Dermis microvascular lymphatic vessel endothelial cell (primary cell): ENCODE results near the gene PLXNB1. TPM values are rescaled to one million over a fixed set of nuclear protein-coding genes. Genes with fewer than 3 reads are reported as not detected.
"Not testable (repeated sequence)": the region's sequence is repeated elsewhere in the genome, so short reads cannot be mapped to it uniquely, and the experiment has no call there.

Experiments
- DNase-seq, 2 donors: peaks; one replicate each; pipeline versions ENCODE4 v3.0.0 to v3.0.0-alpha.2; 2010; ENCODE audit warnings: low read depth in 2 of 2
- total RNA-seq: library from RNA; depleted of rRNA; stranded (reverse); fragments of >200 nt; gene quantifications from 2 replicates; pipeline ENCODE4 v1.2.1, GENCODE V29; 2014

PLXNB1 gene
- total RNA-seq, 1 donor from 2014 or later = 13.9 TPM

DNA sequence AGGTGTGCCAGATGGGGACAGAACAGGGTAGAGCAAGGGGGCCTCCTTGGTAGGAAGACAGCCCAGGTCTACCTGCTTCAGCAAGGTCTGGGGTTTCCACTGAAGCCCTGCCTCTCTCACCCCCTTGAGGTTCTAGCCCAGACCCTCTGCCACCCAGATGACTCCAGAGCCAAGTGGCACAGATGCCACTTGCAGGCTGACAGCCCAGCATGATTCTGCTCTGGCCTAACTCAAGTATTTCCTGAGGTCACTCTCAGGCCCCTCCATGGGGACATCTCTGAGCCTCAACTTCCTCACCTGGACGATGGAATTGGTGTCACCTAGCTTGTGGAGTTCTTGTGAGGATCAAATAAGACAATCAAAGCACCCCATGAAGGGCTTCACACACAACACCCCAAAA lies 23.9 kb downstream of the PLXNB1 start:
- DNase-seq = no peak

DNA sequence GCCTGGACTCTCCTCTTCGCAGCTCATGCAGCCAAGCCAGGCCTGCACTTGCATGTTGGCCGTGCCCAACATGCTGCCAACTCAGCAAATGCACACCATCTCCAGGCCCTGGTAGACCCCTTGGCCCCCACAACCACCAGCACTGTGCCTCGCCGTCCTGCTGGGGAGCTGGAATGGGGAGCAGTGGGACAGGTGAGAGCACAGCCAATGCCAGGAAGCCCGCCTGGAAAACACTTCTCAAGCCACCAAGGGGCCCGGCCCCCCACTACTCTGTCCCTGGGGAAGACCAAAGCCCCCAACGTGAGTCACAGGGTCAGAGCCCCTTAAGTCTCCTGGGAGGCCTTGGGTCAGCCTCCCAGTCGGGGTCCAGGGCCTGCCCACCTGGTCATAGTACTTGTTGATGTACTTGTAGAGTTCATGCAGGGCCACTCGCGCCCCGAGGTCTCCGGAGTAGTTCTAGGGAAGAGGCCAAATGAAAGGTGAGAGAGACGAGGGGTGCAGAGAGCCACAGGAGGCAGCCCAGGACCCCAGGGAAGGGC lies 24.5 kb downstream of the PLXNB1 start:
- DNase-seq = no peak

DNA sequence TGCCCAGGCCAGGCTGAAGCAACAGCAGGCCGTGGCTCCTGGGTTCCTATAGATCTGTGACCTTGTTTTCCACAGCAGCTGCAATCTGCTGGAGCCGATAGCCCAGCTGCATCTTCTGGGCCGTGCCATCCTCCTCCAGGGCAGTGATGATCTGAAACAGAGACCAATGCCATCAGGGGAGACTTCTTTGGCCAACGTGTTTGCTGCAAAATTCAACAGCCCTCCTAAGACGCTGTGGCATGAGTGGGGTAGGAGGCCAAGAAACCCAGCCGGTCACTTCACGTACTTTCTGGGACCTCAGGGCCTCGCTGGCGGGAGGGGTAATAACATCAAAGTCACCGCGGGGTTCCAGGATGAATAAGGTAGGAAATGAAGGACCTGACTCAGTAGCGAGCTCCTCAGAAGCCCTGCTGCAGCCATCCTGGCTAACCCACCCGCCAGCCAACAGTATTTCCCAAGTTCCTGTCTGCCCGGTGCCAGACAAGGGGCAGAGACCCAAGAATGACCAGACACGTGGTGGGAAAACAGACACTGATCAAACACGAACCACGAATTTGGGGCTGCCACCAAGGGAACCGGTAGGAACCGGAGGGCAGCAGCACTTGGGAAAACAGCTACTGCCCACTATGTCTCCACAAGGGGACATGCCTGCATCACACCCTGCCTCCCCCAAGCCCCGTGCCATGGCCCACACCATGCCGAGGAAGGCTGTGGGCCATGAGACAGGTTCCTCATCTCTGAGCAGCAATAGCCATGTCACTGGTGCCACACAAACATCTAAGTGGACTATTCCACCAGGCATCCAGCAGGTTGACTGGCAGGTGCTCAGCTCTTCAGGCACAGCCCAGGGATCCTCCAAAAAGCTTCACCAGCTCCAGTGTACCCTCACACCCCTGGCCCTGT lies 25.2 kb downstream of the PLXNB1 start:
- DNase-seq = no peak

DNA sequence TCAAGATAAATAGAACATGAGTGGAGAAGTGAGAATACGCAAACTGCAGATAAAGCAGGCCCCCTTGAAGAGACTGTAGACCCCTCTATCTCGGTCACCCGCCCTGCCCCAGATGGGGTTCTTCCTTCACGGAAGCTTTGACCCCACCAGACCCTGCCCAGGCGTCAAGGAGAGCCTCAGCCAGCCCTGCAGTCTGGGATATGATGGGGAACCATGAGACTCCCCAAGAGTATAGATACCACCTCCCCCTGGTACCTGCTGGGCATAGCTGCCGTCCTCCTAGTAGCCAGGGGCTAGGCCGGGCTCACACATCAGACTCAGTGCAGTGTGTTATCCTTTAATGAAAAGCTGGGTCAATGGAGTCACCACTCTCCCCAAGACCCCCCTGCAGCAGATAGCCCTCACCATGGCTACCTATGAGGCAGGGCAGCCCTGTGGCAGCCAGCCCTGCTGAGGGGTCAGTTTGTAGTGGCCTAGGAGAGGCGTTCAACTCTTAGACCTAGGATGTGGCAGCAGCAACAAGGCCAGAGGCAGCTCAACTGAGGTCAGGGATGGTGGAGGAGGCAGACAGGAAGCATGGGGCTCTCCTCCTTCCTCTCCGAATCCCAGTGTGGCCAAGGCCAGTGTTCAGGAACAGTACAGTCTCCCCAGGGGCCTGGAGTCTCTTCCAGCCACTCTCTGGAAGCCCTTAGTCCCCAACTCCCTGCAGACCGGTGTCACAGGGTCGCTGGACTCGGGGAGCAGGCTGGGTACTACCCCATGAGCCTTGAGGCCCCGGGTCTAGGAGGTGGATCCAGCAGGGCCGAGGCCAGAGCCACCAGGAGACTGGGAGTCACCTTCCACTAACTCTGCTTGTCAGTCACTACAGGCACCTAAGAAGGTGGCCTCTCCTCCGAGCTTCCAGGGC lies 26.1 kb downstream of the PLXNB1 start:
- DNase-seq = no peak

DNA sequence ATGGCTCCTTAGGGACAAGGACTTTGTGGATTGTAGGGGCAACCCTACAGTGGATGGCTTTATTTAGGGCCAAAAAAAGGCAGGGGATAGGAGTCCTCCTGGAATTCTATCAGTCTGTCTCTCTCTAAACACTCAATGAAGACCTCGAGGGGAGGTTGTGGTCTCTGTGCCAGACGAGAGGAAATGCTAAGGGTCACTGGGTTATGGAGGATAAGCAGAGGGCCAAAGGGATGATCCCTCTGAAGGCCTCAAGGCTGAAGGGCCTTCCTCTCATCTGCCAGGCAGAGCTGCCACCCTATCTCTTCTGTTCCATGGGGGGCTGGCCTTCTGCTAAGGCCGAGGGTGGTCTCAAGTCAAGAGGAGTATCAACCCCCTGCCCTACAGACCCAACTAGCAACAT lies 27.0 kb downstream of the PLXNB1 start:
- DNase-seq = no peak

DNA sequence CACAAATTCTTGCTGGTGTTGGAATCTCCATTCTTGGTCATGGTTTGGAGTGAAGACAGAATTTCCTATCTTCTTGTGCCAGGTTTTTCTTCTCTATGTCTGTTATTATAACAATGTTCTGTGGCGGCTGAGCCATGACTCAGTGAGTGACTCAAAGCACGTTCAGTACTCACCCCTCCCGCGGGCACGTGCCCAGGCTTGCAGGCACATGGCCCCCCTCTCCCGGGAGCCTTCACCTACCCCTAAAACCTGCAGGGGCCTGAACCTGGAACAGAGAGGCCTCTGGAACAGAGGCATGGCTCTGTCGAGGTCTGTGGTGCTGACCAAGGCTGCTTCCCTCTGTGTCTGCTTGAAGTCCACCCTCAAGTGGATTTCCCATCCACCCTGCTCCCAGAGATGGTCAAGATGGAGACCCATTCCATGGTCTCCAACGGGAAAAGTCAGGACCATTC lies 27.6 kb downstream of the PLXNB1 start:
- peak; percentile 62 to 88 for DNase-seq

DNA sequence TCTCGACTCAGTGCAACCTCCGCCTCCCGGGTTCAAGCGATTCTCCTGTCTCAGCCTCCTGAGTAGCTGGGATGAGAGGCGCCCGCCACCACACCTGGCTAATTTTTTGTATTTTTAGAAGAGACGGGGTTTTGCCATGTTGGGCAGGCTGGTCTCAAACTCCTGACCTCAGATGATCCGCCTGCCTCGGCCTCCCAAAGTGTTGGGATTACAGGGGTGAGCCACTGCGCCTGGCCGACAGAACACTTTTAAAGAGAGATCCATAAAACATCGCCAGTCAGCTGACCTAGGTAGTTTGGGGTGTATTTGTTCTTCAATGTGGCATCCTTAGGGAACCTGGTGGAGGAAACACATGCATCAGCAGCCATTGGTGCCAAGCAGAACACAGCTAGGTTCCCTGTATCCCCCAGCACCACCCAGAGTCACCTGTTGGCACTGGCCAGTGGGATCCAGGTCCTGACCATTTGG lies 28.4 kb downstream of the PLXNB1 start:
- not testable (repeated sequence) for DNase-seq

DNA sequence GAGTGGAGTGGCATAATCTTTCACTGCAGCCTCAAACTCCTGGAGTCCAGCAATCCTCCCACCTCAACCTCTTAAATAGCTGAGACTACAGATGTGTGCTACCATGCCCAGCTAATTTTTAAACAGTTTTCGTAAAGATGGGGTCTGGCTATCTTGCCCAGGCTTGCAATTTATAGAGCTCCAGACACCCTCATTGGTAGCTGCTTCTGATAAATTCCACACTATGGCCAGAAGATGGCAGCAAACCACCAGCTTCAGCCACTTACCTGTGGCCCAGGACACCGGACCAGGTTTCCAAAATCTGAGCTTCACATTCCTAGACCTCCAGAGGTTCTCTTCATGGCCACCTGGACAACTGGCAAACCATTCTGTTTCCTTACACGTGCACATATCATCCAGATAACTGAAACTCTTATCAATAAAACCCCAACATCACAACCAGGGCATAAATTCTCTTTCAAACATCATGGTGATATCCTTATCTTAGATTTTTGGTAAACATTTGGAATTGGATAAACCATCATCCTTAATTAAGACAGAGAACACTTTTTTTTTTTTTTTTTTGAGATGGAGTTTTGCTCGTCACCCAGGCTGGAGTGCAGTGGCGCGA lies 29.0 kb downstream of the PLXNB1 start:
- DNase-seq = peak; percentile 44 to 70

DNA sequence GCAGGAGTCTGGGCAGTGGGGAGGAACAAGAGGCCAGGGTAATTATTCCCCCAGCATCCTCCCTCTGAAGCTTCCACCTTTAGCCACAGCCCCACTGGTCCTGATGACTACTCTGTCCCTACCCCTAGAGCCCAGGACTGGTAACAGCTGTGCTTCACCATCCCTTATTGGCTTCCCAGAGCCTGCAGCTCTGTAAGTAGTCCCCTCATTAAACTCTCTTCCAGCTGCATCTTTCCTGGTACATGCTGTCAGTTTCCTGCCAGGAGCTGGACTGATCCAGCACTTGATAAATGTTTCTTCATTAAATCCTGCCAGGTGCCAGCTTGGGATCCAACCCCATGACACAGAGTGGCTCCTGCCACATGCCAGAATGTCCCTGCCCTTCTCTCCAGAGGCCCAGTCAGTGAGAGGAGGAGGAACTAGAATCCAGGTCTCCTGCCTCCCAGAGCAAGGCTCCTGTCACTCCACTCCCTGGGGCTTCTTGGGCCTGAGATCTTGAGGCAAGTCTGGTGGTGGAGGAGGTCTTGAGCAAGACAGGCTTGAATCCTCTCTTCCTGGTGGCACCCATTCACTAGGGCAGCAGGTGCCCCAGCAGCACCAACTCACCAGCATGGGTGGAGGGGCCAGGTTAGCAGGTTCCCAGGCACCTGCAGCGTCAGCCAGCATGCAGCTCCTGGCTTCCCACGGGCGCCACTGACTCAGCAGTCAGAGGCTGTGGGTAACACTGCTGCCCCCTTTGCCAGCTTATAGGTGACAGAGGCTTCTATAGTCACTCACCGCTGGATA lies 30.3 kb downstream of the PLXNB1 start:
- no peak for DNase-seq

DNA sequence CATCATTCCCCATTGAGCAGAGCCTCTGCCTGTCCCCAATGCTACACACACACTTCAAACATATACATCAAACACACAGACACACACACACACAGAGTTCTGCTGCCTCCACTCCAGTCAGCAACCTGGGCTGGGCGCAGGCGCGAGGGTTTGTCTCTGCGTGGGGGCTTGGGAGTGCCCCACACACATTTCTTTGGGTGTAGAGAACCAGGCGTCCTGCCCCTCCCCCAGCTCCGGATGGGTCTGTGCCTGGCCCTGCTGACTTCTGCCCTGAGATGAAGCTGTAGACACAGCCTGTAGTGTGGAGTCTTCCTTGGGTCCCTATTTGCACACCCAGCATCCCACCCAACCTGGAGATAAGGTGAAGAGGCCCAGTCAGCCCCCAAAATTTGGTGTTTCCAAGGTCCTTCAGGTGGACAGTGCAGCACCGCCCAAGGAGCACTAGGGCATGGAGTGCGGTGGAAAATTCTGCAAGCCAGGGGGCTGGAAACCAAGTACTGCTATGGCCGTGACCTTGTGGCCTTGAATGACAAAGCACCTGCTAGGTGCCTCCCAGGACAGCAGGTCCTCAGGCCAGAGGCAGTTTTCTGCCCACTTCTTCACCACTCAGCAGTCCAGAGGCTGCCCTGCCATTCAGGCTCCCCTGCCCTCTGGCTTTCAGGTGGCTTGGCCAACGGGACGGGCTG lies 31.0 kb downstream of the PLXNB1 start:
- DNase-seq = no peak

DNA sequence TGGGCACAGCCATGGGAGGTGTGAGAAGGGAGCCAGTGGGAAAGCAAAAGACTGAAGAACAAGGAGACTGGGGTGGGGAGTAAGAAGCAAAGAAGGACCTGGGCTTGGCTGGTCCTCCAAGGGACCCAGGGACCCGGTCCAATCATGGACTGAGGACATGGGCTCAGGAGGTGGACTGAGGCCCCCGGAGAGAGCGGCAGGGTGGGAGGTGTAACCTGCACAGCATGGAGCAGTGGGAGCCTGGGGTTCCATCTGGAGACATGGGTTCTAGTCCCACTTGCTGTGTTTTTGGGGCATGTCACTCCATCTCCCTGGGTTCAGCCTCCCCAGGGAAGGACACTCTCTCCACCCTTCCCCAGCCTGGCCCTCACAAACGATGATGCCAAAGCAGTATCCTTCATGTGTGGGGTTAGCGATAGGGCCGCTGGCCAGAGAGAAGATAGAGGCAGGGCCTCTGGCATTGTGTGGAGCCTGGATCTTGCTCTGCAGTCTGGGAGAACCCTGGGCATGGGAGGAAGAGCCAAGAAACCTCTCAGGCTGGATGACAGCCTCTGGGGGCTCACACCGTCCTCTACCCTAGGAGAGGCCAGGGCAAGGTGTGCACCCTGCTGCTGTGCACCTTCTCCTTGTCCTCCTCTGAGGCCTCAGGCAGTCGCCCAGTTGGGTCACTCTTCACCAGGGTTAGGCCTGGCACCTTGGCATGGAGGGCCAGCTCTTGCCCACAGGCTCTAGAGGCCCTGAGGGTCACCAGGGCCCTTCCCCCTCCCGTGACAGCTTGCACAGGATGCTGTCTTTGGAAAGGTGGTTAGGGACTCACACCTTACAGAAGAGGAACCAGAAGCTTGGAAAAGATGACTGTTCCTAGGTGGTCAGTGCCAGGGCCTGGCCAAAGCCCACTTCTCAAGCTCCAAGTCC lies 31.9 kb downstream of the PLXNB1 start:
- no peak for DNase-seq

DNA sequence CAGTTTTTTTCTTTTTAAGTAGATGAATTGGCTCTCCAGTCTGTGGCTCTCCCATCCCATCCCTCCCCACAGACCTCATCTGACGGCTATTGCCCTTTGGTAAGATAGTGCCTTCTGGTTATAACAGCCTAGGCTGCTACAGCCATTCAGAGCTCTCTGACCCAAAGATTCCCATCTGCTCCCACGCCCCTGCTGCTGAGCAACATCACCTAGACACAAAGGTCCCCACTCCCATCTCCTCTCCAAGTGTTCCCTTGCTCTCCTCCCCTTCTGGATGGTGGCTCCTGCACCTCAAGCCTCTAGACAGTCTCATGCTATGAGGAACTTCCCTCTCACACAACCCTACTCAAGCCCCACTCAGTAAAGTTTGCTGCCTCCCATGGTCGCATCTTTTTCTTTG lies 34.2 kb downstream of the PLXNB1 start:
- no peak for DNase-seq

DNA sequence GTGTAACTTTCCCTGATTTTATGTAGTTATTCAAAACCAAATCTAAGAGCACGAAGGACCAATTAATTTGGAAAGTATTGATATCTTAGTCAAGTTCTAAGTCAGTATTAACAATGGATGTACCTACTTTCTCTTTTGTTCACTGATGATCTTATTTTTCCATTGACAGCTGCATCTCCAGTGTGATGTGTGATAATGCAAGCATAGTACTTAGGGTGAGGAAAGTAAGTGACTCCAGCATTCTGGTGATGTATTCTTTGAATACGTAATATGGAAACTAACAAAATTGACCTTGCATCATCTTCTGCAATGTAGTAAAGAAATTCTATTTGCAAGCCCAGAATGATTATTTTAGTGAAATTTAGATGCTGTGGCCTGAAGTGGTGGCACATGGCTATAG lies 35.5 kb downstream of the PLXNB1 start:
- no peak for DNase-seq

DNA sequence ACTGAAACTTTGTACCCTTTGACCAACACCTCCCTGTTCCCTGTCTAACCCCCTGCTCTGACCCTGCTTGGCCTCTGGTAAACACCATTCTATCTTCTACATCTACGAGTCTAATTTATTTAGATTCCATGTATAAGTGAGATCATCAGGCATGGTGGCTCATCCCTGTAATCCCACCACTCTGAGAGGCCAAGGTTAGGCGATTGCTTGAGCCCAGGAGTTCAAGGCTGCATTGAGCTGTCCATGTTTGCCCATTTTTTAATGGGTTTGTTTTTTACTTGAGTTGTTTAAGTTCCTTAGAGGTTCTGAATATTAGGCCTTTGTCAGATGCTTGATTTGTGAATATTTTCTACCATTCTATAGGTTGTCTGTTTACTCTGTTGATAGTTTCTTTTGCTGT lies 40.9 kb downstream of the PLXNB1 start:
- DNase-seq = no peak

DNA sequence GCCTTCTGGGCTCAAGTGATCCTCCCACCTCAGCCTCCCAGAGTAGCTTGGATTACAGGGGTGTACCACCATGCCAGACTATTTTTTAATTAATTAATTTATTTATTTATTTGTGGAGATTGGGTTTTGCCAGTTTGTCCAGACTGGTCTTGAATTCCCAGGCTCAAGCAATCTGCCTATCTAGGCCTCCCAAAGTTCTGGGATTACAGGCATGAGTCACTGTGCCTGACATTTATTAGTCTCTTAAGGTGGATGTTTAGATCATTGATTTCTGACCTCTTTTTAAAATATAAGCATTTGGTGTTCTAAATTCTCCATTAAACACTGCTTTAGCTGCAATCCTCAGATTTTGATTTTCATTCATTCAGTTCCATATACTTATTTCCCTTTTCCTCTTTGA lies 42.3 kb downstream of the PLXNB1 start:
- no peak for DNase-seq

DNA sequence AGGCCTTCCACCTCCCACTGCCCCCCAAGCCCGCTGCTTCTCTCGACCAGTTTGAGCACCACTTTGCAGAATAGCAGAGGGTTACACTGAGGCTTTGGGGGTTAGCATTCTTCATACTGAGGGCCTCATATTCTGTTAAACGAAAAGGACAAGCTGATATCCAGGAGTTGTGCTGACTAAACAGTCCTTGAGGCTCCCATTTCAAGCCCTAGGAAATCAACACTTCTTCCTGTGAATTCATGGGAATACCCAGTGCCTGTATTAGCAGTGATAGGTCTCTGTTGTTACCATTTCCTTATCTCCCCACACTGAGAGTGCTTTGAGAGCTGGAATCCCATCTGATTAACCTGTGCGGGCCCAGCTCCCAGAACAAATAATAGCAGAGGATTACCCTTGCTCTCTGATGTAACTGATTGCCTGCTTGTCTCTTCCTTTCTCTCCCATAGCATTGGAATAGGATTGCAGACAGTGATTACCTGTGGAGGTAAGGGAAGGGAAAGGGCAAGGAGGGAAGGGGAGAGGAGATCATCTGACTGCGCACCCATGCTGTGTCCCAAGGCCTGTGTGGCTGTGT lies 56.9 kb downstream of the PLXNB1 start:
- DNase-seq = no peak

DNA sequence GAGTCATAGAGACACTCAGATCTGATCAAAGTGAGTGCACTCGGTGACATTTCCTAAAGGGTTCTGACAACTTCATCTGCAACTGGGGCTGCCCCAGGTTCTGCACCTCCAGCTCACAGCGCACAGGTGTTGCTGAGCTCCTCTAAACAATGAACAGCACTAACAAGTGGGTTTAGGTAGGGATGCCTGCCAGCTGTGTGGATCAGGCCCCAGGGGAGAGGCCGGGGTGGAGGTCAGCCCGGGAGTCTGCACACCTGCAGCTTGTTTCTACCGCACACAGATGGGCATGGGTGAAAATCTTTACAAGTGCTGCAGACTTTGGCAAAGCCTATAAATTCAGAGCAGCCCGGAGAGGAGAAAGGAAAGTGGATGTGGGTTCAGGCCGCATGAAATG lies 57.5 kb downstream of the PLXNB1 start:
- DNase-seq = no peak

DNA sequence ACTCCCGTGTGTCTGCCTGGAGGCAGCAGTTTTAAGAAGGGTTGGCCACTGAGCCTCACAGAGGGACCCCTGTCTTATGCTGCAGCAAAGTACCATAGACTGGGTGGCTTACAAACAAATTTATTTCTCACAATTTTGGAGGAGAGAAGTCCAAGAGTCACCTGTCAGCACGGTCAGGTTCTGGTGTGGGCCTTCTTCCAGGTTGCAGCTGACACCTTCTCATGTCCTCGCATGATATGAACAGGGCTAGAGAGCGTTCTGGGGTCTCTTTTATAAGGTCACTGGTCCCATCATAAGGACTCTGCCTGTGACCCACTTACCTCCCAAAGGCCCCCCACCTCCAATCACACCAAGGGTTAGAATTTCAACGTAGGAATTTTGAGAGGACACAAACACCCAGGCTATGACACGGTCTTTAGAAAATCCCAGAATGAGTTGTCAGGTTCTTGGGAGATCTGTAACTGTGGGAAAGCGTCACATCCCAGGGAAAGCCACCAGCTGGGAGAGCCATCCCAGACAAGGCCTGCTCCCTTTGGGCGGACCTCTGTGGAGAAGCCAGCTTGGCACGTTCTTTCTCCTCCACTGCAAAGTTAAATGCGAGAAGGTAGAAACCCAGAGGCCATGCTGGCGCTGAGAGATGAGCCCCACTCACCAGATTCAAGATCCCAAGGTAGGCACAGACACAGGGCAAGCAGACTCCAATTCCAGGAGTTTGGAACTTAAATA lies 58.1 kb downstream of the PLXNB1 start, which contains the start of gene FBXW12:
Gene FBXW12 (plus strand): TSS at position 569 of the 726 bp plus-strand sequence. CDS start 549 bp downstream, outside the sequence.
- DNase-seq = no peak
